ENCODE results near the gene CCDC124.

The CCDC124 gene

GRCh38 chr19:17933414-17934129 lies 757 bp downstream of the CCDC124 start:
- DNase-seq (ENCODE audit: low read depth, low spot score) = no peak

- no peak for DNase-seq (ENCODE audit: low read depth, low spot score)
Observed at GRCh38 chr19:17936379-17936778, 3.6 kb downstream of the CCDC124 start.

DNA sequence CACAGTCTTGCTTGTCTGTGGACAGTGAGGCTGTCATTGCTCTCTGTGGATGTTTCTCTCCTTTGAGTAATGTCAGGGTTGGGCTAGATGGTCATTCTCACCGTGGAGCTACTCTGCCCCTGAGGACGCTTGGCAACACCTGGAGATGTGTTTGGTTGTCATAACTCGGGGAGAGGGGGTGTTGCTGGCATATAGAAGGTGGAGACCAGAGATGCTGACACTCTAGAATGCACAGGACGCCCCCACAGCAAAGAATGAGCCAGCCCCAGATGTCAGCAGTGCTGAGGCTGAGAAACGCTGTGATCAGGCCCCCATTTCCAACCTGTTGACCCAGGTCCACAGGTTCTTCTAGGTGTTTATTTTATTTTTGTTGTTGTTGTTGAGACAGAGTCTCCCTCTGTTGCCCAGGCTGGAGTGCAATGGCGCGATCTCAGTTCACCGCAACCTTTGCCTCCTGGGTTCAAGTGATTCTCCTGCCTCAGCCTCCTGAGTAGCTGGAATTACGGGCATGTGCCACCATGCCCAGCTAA lies 4.6 kb downstream of the CCDC124 start:
- no peak for DNase-seq (ENCODE audit: low read depth, low spot score)

DNA sequence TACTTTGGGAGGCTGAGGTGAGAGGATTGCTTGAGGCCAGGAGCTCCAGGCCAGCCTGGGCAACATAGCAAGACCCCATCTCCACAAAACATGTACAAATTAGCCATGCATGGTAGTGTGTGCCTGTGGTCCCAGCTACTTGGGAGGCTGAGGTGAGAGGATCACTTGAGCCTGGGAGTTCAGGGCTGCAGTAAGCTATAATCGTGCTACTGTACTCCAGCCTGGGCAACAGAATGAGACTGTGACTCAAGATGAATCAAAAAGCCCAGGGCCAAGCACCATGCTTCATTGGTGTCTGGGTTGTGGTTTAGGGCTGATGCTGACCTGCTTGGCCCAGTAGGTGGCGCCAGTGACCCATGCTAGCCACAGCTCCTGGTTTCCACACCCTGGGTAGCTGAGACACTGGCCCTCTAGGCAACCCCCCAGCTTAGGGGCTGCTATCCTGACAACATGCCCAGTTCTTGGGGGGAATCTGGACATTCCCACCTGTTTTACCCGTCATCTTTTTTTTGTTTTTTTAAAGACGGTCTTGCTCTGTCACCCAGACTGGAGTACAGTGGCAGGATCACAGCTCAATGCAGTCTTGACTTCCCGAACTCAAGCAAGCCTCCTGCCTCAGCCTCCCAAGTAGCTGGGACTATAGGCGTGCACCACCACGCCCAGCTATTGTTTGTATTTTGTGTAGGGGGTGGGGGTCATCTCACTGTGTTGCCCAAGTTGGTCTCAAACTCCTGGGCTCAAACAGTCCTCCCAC lies 5.5 kb downstream of the CCDC124 start:
- peak; percentile 60 for DNase-seq (ENCODE audit: low read depth, low spot score)

DNA sequence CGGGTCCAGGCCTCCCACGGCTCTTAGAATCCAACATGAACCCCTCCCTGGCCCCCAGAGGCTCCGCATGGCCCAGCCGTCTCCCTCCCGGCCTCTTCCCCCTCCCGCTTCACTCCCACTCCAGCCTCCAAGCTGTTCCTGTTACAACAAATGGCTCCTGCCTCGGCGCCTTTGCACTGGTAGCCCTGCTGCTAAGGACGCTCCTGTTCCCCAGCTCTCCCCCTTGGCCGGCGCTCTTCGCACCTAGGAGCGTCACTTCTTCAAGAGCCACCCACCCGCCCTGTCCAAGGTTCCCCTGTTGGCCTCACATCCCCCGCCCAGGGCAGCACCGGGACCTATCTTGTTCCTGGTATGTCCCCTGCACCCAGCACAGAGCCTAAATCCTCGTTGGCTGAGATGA lies 9.4 kb downstream of the CCDC124 start:
- no peak for DNase-seq (ENCODE audit: low read depth, low spot score)

- DNase-seq (ENCODE audit: low read depth, low spot score) = no peak
Observed at GRCh38 chr19:17942582-17943273, 9.9 kb downstream of the CCDC124 start.

DNA sequence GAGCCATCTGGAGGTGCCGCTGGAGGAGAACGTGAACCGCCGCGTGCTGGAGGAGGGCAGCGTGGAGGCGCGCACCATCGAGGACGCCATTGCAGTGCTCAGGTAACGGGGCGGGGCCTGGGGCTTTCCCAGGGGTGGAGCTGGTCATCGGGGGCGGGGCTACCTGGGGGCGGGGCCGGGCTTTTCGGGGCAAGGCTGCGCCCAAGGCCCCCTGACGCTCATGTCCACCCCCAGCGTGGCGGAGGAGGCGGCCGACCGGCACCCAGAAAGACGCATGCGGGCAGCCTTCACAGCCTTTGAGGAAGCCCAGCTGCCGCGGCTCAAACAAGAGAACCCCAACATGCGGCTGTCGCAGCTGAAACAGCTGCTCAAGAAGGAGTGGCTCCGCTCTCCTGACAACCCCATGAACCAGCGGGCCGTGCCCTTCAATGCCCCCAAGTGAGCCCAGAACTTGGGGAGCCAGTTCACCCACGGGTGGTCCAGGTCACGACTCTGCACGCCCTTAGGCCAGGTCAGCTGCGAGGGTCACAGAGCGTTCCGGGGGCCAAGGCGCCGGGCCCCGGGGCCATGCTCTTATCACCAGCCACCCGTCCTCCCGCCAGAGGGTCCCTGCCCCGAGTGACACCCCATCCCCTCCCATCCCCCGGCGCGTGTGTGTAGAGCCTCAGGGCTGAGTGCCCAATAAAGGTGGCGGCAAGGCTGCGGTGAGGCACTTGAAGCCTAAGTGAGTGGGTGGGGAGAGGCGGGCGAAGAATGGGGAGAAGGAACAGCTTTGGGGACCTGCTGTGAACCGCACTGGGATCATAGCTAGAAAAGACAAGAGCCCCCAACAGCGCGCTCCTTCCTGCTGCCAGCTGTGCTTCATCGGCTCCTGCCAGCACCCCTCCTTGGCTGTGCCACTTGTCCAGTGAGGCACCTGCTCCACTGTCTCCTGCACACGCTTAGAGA lies 10.7 kb downstream of the CCDC124 start:
- DNase-seq (ENCODE audit: low read depth, low spot score) = no peak

DNA sequence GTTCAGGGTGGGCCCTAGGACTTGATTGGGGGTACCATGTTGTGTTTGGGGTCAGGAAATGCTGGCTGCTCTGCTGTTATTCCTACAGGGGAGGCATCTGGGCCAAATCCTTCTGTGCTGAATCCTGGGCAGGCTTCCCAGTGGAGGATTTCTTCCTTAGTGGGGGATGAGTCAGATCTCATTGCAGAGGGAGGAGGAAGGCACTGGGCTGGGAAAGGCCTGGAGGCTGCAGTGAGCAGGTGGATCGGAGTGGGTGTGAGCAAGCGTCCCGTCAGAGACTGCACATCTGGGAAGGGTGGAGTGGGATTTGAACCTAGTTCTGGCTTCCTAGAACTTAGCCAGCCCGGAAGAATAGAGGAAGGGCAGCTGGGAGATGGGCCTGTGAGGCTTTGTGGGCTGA lies 11.5 kb downstream of the CCDC124 start:
- DNase-seq (ENCODE audit: low read depth, low spot score) = no peak

GRCh38 chr19:17946965-17947784 lies 14.4 kb downstream of the CCDC124 start:
- DNase-seq (ENCODE audit: low read depth, low spot score) = no peak

DNA sequence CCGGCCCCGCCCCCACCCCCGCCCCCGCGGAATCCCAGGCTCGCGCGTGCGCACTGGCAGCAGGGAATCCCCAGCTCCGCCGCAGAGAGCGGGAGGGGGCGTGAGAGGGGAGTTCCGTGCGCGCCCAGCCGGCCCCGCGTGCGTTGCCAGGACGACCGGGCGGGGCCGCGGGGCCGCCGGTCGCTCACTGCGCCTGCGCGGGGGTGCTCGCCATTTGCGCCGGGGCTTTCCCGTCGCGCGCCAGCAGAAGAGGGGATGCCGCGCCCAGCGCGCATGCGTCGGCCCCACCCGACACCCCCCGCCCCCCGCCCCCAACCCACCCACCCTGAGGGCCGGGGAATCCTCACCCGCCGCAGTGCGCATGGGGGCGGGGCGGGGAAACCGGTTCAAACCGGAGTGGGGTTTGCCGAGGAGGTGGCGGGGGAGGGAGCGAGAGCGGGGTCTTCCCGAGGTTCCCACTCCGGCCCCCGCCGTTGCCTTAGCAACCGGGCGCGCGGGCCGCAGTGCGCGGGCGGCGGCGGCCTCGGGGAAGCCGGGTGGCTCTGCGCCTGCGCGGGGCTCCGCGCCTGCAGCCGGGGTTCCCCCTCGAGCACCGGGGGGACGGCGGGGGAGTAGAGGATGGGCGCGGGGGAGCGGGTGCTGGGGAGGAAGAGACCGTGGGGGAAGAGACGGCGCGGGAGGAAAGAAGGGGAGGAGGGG lies 15.1 kb downstream of the CCDC124 start:
- peak; percentile 86 for DNase-seq (ENCODE audit: low read depth, low spot score)

DNA sequence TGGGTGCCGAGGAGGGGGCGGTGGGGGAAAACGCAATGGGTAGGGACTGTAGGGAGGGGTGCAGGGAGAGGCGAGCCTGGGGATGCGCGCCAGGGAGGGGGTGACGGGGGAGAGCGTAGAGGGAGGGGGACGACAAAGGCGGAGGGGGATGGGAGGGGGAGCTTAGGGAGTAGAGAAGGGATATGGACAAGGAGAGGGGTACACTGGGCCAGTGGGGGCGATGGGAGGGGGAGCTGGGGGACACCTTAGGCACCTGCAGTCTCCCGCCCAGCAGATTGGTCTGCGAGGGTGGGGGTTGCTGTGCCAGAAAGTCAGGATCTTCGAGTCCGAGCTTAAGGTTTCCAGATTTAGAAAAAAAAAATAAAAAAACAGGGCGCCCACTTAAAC lies 15.7 kb downstream of the CCDC124 start:
- DNase-seq (ENCODE audit: low read depth, low spot score) = no peak

- DNase-seq (ENCODE audit: low read depth, low spot score) = no peak
Observed at GRCh38 chr19:17948931-17949930, 16.4 kb downstream of the CCDC124 start.

DNA sequence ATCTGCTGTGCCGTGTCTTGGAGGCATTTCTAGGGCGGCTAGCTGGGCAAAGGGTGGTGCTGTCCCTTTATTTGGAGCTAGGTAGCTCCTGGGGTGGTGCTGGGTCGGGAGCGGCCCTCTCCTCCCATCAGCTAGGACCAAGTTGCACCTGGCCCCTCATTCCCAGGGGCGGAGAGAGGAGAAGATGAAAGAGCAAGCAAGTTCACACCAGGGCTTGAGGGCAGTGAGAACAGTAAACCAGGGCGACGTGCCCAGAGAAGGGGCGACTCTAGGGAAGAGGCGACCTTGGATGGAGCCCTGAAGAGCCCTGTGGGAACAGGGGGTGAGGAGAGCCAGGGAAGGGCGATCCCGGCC lies 17.1 kb downstream of the CCDC124 start:
- no peak for DNase-seq (ENCODE audit: low read depth, low spot score)

DNA sequence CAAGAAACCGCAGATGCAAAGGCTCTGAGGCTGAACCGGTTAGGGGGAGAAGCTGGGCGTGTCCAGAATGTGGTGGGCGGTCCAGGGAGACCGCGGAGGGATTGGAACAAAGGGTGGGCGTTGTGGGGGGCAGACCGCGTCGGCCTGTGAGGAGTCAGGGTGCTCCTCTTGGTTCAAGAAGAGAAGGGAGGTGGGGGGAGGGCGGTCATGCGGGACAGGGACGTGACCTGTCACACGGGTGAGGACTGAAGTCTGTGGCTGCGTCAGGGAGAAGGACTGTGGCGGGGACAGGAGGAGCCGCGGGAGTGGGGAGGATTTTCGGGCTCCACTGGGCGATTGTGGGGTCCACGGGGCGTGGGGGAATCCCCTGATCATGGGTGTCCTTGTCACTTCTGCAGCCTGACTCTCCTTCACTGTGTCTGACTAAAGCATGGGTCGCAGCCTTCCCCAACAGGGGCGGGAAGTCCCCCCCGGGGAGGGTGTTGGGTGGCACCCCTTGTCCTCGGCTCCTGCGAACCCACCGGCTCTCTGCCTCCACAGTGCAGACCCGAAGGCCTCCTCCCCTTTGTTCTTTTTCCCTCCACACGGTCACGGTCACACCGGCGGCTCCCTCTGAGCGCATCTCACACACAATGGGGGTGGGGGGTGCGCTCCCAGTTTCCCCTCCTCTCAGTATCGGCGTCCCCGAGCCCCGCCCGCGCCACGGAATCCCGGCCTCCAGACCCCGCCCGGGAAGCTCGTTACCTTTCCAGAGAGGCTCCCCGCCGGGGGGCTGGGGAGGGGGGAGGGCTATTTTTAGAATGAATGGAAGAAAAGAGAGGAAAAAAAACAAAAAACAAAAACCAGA lies 17.7 kb downstream of the CCDC124 start:
- DNase-seq (ENCODE audit: low read depth, low spot score) = peak; percentile 19

DNA sequence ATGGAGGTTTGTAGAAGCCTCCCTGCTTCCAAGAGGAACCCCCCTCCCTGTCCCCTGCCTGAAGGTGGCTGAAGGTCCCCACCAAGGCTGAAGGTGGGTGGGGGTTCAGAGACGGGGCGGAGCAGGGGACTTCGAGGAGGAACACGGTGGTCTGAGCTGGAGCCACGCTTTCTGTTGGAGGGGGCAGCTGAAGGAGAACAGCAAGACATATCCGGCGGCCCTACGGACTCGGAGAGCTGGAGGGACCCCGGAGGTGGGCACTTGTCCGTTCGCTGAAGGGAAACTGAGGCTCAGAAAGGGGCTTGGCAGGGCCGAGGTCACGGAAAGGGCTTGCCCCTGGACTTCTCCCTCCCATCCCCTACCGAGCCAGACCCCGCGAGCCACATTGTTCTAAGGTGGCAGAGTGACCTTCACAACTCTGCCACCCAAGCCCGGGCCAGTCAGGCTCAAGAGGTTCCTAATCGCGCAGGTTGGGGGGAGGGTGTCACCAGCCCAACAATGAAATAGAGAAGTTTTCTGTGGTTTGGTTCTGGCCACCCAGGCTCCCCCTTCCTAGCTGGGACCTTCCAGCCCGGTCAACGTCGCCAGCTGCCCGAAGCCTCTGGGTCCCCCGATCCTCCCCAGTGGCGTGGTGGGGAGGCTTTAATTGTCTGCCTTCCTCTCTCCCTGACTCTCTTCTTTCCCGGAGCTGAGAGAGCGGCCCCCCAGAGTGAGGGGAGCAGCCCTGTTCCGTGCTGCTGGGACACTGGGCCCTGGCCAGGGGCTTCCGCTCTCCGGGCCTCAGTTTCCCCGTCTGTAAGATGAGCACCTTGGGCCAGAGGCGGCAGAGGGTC lies 18.6 kb downstream of the CCDC124 start:
- no peak for DNase-seq (ENCODE audit: low read depth, low spot score)

All from activated CD4-positive, CD25-positive, alpha-beta regulatory T cell treated with anti-CD3 and anti-CD28 coated beads, Interleukin-2, amount 50 U/mL, for 16 hours (primary cell).